BJ (cell line): ENCODE results near the gene LYSMD1. TPM values are rescaled to one million over a fixed set of nuclear protein-coding genes. Genes with fewer than 3 reads are reported as not detected.

ENCODE experiments used
- CTCF ChIA-PET: fragments of 350-600 bp; formaldehyde crosslinking; extraction: SDS; loops from one replicate; lab custom pipeline; 2021; ENCODE audit warnings: antibody characterized with exemption, inconsistent platforms; lab: Yijun Ruan, JAX
- POLR2A ChIA-PET: fragments of 300-600 bp; sonication (Branson Sonifier 250); formaldehyde crosslinking; extraction: SDS; loops from one replicate; lab custom pipeline; 2021; ENCODE audit warnings: antibody characterized with exemption; lab: Charles Lee
- DNase-seq: peaks from one replicate; pipeline ENCODE4 v3.0.0-alpha.2; 2011; ENCODE audit warnings: low read depth
- H3K27me3 ChIP-seq: 2 replicates; pipeline ENCODE4 v1.6.0; 2011; ENCODE audit warnings: low read length; ENCODE audit not compliant: control insufficient read depth, insufficient read depth
- H3K36me3 ChIP-seq: 2 replicates; pipeline ENCODE4 v1.5.1; 2011; ENCODE audit warnings: low read length; ENCODE audit not compliant: control insufficient read depth, insufficient read depth
- H3K4me3 ChIP-seq: 2 replicates; pipeline ENCODE4 v1.5.1; 2011; ENCODE audit warnings: low read depth, mild to moderate bottlenecking, control low read depth, low read length
- polyA plus RNA-seq: library from polyadenylated mRNA; depleted of rRNA; stranded (reverse); fragments of >200 nt; gene quantifications from 2 replicates; pipeline ENCODE4 v1.2.3, GENCODE V29; 2011
- TF ChIP-seq, protein P1 (sequence below): IDR thresholded peaks from 2 replicates; pipeline ENCODE4 v1.5.1; 2011; ENCODE audit warnings: low read depth, mild to moderate bottlenecking, control low read depth, inconsistent platforms, low read length, moderate library complexity; ENCODE audit not compliant: insufficient read depth

Gene LYSMD1
- polyA plus RNA-seq, 1 experiment, result 8.5 TPM

DNA sequence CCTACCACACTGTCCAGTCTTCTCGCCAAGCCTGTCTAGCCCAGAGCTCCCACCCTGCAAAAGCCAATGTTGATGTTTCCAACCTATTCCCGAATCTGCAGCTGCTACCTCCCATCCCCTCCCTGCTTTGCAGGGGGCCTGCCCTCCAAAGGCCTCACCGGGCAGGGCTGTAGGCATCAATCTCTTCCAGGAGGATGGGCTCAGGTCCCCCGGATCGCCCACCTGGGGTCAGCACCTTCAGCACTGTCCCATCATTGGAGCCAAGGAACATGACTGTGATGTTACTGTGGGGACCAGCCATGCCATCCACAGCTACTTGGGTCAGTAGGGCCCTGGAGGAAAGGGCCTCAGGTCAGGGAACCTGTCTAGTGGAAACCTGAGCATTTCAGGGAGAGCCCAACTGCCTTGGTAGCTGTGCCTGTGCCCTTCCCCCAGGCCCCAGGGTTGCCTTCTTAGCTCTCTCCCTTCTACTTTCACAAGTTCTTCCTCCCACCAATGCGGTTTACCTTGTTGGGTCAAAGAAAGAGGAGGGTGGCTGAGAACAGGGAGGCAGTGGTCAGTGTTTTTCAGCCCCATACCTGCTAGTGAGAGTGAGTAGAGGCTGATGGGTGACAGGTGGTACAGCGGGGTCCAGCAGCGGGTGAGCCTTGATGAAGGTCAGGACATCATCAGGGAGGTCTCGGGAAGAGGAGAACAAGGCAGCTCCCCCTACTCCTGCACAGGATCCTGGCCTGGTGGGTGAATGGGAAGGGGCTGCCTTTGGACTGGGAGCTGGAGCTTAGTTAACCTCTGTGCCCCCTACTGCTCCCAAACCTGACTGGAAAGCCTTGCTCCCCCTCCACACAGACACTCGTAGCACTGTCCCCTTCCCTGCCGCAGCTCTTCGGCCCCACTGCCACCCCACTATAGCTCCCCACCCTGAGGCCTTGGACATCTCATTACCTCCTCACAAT, 30.0 kb downstream of the LYSMD1 start:
- Histone ChIP-seq H3K27me3 (no peaks in the 10 kb centered on the region), H3K4me3 (no peak overlapping the region), H3K36me3 (no peaks in the 10 kb centered on the region)
- DNase-seq, result no peak
- CTCF ChIA-PET, result interaction anchor here (1.3 to 1.6 kb wide), 2 partner anchors 18 to 36 kb away, joined by 3 read pairs; no protein-coding TSS in a partner anchor
- TF ChIP-seq, protein P1, sequence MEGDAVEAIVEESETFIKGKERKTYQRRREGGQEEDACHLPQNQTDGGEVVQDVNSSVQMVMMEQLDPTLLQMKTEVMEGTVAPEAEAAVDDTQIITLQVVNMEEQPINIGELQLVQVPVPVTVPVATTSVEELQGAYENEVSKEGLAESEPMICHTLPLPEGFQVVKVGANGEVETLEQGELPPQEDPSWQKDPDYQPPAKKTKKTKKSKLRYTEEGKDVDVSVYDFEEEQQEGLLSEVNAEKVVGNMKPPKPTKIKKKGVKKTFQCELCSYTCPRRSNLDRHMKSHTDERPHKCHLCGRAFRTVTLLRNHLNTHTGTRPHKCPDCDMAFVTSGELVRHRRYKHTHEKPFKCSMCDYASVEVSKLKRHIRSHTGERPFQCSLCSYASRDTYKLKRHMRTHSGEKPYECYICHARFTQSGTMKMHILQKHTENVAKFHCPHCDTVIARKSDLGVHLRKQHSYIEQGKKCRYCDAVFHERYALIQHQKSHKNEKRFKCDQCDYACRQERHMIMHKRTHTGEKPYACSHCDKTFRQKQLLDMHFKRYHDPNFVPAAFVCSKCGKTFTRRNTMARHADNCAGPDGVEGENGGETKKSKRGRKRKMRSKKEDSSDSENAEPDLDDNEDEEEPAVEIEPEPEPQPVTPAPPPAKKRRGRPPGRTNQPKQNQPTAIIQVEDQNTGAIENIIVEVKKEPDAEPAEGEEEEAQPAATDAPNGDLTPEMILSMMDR, result no peak
- POLR2A ChIA-PET, result no interaction called here

DNA sequence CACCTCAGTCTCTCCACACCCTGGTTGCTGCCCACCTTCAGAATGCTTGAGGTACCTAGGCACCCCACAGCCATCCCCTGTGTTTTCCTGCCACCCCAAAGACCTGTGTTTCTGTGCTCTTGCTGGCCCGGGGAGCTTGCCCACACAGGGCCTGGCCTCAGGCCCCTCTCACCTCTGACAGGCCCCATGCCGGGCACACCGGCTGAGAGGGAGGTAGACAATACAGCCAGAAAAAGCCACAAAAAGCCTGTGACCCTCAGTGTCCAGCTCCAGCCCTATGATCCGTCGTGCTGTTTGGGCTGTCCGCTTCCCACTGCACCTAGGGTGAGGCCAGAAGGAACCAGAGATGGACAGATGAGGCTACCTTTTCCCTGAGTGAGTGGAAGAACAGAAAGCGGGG, 30.7 kb downstream of the LYSMD1 start:
- ChIA-PET CTCF (interaction anchor here (1.3 to 1.6 kb wide), 2 partner anchors 17 to 35 kb away, joined by 3 read pairs; no protein-coding TSS in a partner anchor), POLR2A (no interaction called here)
- Histone ChIP-seq H3K27me3 (no peaks in the 10 kb centered on the region), H3K4me3 (no peak overlapping the region), H3K36me3 (no peaks in the 10 kb centered on the region)
- no peak for DNase-seq
- TF ChIP-seq, protein P1, result no peak

DNA sequence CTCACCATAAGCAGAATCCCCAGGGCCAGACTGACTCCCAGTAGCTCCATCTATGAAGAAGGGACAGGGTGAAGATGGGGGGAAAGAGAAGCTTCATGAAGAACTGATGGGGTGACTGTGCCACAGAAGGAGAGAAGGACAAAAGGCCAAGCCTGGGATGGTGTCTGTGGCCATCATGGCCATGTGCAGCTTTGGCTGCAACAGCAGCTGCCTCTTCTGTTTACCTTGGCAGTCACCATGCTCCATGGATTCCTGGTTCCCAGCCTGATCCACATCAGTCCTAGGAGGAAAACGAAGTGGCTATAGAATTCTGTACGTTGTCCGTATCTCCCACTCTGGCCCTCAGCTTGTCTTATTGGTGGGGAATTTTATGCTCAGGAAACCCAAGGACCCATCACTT, 31.3 kb downstream of the LYSMD1 start:
- CTCF ChIA-PET, result interaction anchor here (1.3 to 1.5 kb wide), 2 partner anchors 21 to 35 kb away, joined by 3 read pairs; no protein-coding TSS in a partner anchor
- TF ChIP-seq, protein P1, result no peak
- H3K36me3 ChIP-seq, result no peaks in the 10 kb centered on the region
- POLR2A ChIA-PET, result no interaction called here
- H3K27me3 ChIP-seq, result no peaks in the 10 kb centered on the region
- no peak overlapping the region for H3K4me3 ChIP-seq
- DNase-seq, result no peak

DNA sequence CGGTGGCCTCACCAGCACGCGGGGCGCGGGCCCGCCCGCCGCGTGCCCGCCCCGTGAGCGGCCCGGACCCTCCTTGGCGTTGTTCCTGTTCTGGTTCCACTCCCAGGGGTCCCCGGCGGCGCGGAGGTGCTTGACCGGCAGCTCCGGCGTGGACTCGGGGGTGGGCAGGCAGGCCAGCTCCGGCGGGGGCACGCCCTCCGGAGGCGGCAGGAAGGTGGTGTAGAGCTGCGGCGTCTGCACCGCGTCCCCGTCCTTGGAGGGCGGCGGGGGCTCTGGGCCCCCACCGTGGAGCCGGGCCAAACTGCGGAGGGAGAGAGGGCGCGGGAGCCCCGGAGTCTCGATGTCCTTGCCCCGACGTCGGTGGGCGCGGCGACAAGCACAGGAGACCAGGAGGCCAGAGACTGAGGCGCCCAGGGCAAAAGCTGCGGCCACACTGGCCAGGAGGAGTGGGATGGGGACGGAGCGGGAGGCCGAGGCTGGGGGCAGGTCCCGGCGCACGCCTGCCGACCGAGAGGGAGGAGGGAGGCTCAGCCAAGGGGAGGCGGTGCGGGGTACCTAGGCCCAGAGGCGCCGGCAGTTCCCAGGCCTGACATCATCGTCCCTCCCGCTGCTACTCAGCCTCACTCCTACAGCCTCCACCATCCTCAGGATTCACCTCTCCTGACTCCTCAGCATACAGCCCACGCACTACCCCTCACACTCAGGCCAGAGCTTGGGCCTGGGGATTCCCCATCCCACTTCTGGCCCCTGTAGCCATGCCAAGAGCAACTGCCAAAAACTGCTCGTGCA, 32.5 kb downstream of the LYSMD1 start:
- TF ChIP-seq, protein P1, result no peak
- no peak for DNase-seq
- Histone ChIP-seq H3K36me3 (no peaks in the 10 kb centered on the region), H3K4me3 (no peak overlapping the region), H3K27me3 (no peaks in the 10 kb centered on the region)
- ChIA-PET POLR2A (no interaction called here), CTCF (interaction anchor here (0.6 to 1.5 kb wide), 2 partner anchors 22 to 286 kb away, joined by 3 to 4 read pairs; no protein-coding TSS in a partner anchor)
